Natural killer cell (primary cell): ENCODE data around the gene ADGRV1. TPM values are rescaled to one million over a fixed set of nuclear protein-coding genes. Genes with fewer than 3 reads are reported as not detected.

Experiments used
- ATAC-seq, 3 donors: fragments of 150-1000 bp in 2 of 3; fragments of 200-7000 bp in 1 of 3; cut with Tn5 transposase; 1 replicate in 1 of 3; 2 replicates in 2 of 3; pipeline ENCODE4 v1.10.0; 2021; ENCODE audit warnings: mild to moderate bottlenecking in 2 of 3, moderate library complexity in 2 of 3
- DNase-seq, 2 donors: peaks; one replicate each; pipeline versions ENCODE4 v3.0.0 to v3.0.0-alpha.2; 2013 to 2021; ENCODE audit warnings: mixed read lengths in 1 of 2
- H3K27ac ChIP-seq: one replicate; pipeline ENCODE4 v1.5.1; 2013; ENCODE audit warnings: mild to moderate bottlenecking, low read length
- H3K27me3 ChIP-seq: one replicate; pipeline ENCODE4 v1.6.1; 2013; ENCODE audit warnings: low read length; ENCODE audit not compliant: control insufficient read depth, insufficient read depth
- H3K36me3 ChIP-seq: one replicate; pipeline ENCODE4 v1.6.1; 2013; ENCODE audit warnings: low read length; ENCODE audit not compliant: control insufficient read depth, insufficient read depth
- H3K4me1 ChIP-seq: one replicate; pipeline ENCODE4 v1.6.1; 2013; ENCODE audit warnings: low read length; ENCODE audit not compliant: control insufficient read depth, insufficient read depth
- H3K4me3 ChIP-seq: one replicate; pipeline ENCODE4 v1.5.1; 2013; ENCODE audit warnings: low read length
- H3K9me3 ChIP-seq: one replicate; pipeline ENCODE4 v1.6.1; 2013; ENCODE audit warnings: low read length; ENCODE audit not compliant: control insufficient read depth, insufficient read depth
- H3K27ac Mint-ChIP-seq, 2 donors: one replicate each; pipeline ENCODE4 v1.8.0; 2022; ENCODE audit warnings: mild to moderate bottlenecking in 2 of 2, mixed read lengths in 2 of 2, moderate library complexity in 1 of 2
- H3K27me3 Mint-ChIP-seq, 2 donors: one replicate each; pipeline ENCODE4 v1.8.0; 2022; ENCODE audit warnings: low read depth in 2 of 2, mixed read lengths in 2 of 2
- H3K36me3 Mint-ChIP-seq: one replicate; pipeline ENCODE4 v1.8.0; 2022; ENCODE audit warnings: mixed read lengths
- H3K4me1 Mint-ChIP-seq, 2 donors: one replicate each; pipeline ENCODE4 v1.8.0; 2022; ENCODE audit warnings: mixed read lengths in 2 of 2
- H3K4me3 Mint-ChIP-seq: one replicate; pipeline ENCODE4 v1.8.0; 2022; ENCODE audit warnings: mild to moderate bottlenecking, moderate library complexity, mixed read lengths
- H3K9me3 Mint-ChIP-seq, 2 donors: one replicate each; pipeline ENCODE4 v1.8.0; 2022; ENCODE audit warnings: mixed read lengths in 2 of 2
- WGBS: methylation state at CpG from one replicate; pipeline ENCODE4 v1.1.7; 2013; ENCODE audit warnings: missing lambda C conversion rate; ENCODE audit not compliant: insufficient coverage; 5-methylcytosine and 5-hydroxymethylcytosine counted together
- intact Hi-C: fragments of 100-400 bp; cut with micrococcal nuclease; formaldehyde crosslinking; loops from one replicate; pipeline ENCODE4 v1.14.2; 2022
- total RNA-seq, 4 donors: library from RNA; stranded (reverse); fragments of 120-200 nt in 1 of 4; gene quantifications; one replicate each; pipeline versions ENCODE4 v1.2.3 to v1.2.4, GENCODE V29; 2013 to 2022
- TF ChIP-seq, protein P1 (sequence below): fragments of 200-600 bp; IDR thresholded peaks from one replicate; pipeline ENCODE4 v1.8.0; 2022; ENCODE audit warnings: antibody characterized with exemption

Gene ADGRV1
- total RNA-seq, 3 donors from 2014 or later (not counting 1 experiment from before 2014, with no cell fraction given) = 0.50 to 0.71 TPM; not detected in 1

- no peak overlapping the region for H3K4me3 ChIP-seq
- 12% methylated on average over 3 of the region's 4 CpGs for WGBS
- H3K27ac ChIP-seq = no peak overlapping the region
These were observed 494.6 kb downstream of the ADGRV1 start for GRCh38 chr5:91052977-91053740.

GRCh38 chr5:91053741-91054025, 495.1 kb downstream of the ADGRV1 start:
- DNase-seq (no peak), ATAC-seq (no peak)
- no peak overlapping the region for H3K4me3 Mint-ChIP-seq
- Histone ChIP-seq H3K9me3 (no peaks in the 10 kb centered on the region), H3K27me3 (no peaks in the 10 kb centered on the region), H3K4me3 (no peak overlapping the region), H3K36me3 (no peaks in the 10 kb centered on the region), H3K4me1 (no peaks in the 10 kb centered on the region), H3K27ac (no peak overlapping the region)
- no peaks in the 10 kb centered on the region for H3K36me3 Mint-ChIP-seq
- 89% methylated on average over 1 of the region's 1 CpG for WGBS
- intact Hi-C loops = no loop called here
- no peaks in the 10 kb centered on the region for H3K9me3 Mint-ChIP-seq
- peaks cover 0 to 3% of the 10 kb centered on the region in 2 donors for H3K27me3 Mint-ChIP-seq
- H3K27ac Mint-ChIP-seq = no peak overlapping the region
- TF ChIP-seq, protein P1, sequence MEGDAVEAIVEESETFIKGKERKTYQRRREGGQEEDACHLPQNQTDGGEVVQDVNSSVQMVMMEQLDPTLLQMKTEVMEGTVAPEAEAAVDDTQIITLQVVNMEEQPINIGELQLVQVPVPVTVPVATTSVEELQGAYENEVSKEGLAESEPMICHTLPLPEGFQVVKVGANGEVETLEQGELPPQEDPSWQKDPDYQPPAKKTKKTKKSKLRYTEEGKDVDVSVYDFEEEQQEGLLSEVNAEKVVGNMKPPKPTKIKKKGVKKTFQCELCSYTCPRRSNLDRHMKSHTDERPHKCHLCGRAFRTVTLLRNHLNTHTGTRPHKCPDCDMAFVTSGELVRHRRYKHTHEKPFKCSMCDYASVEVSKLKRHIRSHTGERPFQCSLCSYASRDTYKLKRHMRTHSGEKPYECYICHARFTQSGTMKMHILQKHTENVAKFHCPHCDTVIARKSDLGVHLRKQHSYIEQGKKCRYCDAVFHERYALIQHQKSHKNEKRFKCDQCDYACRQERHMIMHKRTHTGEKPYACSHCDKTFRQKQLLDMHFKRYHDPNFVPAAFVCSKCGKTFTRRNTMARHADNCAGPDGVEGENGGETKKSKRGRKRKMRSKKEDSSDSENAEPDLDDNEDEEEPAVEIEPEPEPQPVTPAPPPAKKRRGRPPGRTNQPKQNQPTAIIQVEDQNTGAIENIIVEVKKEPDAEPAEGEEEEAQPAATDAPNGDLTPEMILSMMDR = no peak
- H3K4me1 Mint-ChIP-seq = no peaks in the 10 kb centered on the region

More at GRCh38 chr5:91052977-91053740, 494.6 kb downstream of the ADGRV1 start:
- Mint-ChIP-seq H3K27me3 (peaks cover 0 to 3% of the 10 kb centered on the region in 2 donors), H3K4me1 (no peaks in the 10 kb centered on the region), H3K9me3 (no peaks in the 10 kb centered on the region), H3K4me3 (no peak overlapping the region), H3K27ac (no peak overlapping the region), H3K36me3 (no peaks in the 10 kb centered on the region)
- Histone ChIP-seq H3K36me3 (no peaks in the 10 kb centered on the region), H3K9me3 (no peaks in the 10 kb centered on the region), H3K27me3 (no peaks in the 10 kb centered on the region), H3K4me1 (no peaks in the 10 kb centered on the region)
- ATAC-seq (no peak), DNase-seq (no peak)
- intact Hi-C loops = no loop called here
- TF ChIP-seq, protein P1 = no peak

- Mint-ChIP-seq H3K4me3 (no peak overlapping the region), H3K27ac (no peak overlapping the region), H3K36me3 (no peaks in the 10 kb centered on the region), H3K4me1 (peaks cover 0 to 6% of the 10 kb centered on the region in 2 donors), H3K9me3 (no peaks in the 10 kb centered on the region), H3K27me3 (peaks cover 8 to 18% of the 10 kb centered on the region in 2 donors)
- no peaks in the 10 kb centered on the region for H3K36me3 ChIP-seq
- H3K27me3 ChIP-seq = no peaks in the 10 kb centered on the region
- no peak for DNase-seq
- ATAC-seq = no peak
- intact Hi-C loops = no loop called here
- H3K4me3 ChIP-seq = no peak overlapping the region
- H3K9me3 ChIP-seq = no peaks in the 10 kb centered on the region
- no peak overlapping the region for H3K27ac ChIP-seq
- no peaks in the 10 kb centered on the region for H3K4me1 ChIP-seq
- WGBS = no CpG with 5 or more reads among the region's 1 CpG
- TF ChIP-seq, protein P1 = no peak
These were observed 499.6 kb downstream of the ADGRV1 start for GRCh38 chr5:91058155-91058554.

DNA sequence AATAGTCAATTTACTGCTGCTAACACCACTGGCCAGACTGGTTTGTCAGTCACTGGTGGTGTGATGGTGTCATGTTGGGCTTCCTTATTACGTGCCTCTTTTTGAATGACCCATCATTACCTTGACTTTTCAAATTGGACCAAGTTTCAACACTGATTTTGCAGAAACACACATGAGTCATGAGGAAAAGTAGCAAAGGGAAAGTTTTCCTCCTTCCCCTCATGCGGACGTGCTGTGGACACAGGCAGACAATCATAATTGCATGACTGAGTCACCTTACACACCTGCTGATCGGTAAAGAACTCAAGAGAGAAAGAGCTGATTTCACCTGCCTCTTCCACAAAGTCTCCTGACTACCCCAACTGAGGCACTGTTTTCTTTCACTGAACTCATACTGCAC, 500.0 kb downstream of the ADGRV1 start:
- H3K4me3 ChIP-seq = no peak overlapping the region
- no peaks in the 10 kb centered on the region for H3K4me1 ChIP-seq
- WGBS = 86% methylated on average over 3 of the region's 4 CpGs
- no peak overlapping the region for H3K4me3 Mint-ChIP-seq
- TF ChIP-seq, protein P1 = no peak
- DNase-seq = no peak
- H3K27ac ChIP-seq = no peak overlapping the region
- no peaks in the 10 kb centered on the region for H3K36me3 ChIP-seq
- H3K27me3 ChIP-seq = no peaks in the 10 kb centered on the region
- intact Hi-C loops = no loop called here
- peaks cover 0 to 6% of the 10 kb centered on the region in 2 donors for H3K4me1 Mint-ChIP-seq
- no peak for ATAC-seq
- peaks cover 7 to 22% of the 10 kb centered on the region in 2 donors for H3K27me3 Mint-ChIP-seq
- H3K27ac Mint-ChIP-seq = no peak overlapping the region
- H3K36me3 Mint-ChIP-seq = no peaks in the 10 kb centered on the region
- no peaks in the 10 kb centered on the region for H3K9me3 Mint-ChIP-seq
- H3K9me3 ChIP-seq = no peaks in the 10 kb centered on the region
